PC-3 (cell line): ENCODE results near the gene RELL1.

ENCODE experiments used
- EZH2 ChIP-seq: fragments of 300-600 bp; sonication (generic); IDR thresholded peaks from one replicate; pipeline ENCODE4 v1.6.1; 2017; ENCODE audit warnings: antibody characterized with exemption, mild to moderate bottlenecking, low read length; ENCODE audit not compliant: unreplicated experiment
- EZH2phosphoT487 ChIP-seq: fragments of 300-600 bp; sonication (generic); IDR thresholded peaks from 2 replicates; pipeline ENCODE4 v1.6.1; 2018; ENCODE audit warnings: mild to moderate bottlenecking, antibody characterized with exemption, low read length, borderline replicate concordance
- TF ChIP-seq, protein P1 (sequence below): fragments of 300-600 bp; sonication (generic); conservative IDR thresholded peaks from 2 replicates; pipeline ENCODE4 v1.5.1; 2017; ENCODE audit warnings: antibody characterized with exemption, low read depth, mild to moderate bottlenecking, low read length

DNA sequence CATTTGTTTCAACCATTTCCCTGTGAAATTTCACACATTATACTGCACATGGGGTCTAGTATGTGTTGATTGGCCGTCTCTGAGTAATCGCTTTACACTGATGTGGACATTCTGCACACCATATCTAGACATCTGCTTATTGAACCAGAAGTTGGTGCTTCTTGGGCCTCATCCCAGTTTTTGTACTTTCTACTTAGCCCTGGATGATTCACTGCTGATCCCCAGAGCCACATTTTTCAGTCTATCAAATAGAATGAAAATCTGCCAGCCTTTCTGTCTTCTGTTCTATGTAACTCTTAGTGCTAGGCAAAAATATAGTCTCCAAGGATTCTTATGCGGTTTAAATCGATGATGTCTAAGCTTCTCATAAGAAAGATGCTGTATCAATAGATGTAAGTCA is 40.5 kb upstream of the RELL1 start:
- TF ChIP-seq EZH2 (no peak), EZH2phosphoT487 (no peak)
- TF ChIP-seq, protein P1, sequence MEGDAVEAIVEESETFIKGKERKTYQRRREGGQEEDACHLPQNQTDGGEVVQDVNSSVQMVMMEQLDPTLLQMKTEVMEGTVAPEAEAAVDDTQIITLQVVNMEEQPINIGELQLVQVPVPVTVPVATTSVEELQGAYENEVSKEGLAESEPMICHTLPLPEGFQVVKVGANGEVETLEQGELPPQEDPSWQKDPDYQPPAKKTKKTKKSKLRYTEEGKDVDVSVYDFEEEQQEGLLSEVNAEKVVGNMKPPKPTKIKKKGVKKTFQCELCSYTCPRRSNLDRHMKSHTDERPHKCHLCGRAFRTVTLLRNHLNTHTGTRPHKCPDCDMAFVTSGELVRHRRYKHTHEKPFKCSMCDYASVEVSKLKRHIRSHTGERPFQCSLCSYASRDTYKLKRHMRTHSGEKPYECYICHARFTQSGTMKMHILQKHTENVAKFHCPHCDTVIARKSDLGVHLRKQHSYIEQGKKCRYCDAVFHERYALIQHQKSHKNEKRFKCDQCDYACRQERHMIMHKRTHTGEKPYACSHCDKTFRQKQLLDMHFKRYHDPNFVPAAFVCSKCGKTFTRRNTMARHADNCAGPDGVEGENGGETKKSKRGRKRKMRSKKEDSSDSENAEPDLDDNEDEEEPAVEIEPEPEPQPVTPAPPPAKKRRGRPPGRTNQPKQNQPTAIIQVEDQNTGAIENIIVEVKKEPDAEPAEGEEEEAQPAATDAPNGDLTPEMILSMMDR = no peak
